HCT116 (cell line): Measurements from ENCODE around the gene CSRP1. TPM values are rescaled to one million over a fixed set of nuclear protein-coding genes. Genes with fewer than 3 reads are reported as not detected.
A peak's percentile ranks its signal among the peaks of the same experiment; 100 is the strongest.

Experiments
- ATAC-seq: fragments of 200-7000 bp; cut with Tn5 transposase; 2 replicates; pipeline ENCODE4 v1.9.1; 2020; ENCODE audit warnings: mild to moderate bottlenecking, moderate library complexity
- BruUV-seq: library from RNA; stranded (reverse); fragments of 400-500 nt; replicated peaks from 2 replicates; lab custom pipeline; 2021; lab: Mats Ljungman, UMichigan
- CTCF ChIA-PET: fragments of 300-600 bp; sonication (Branson Sonifier 250); formaldehyde crosslinking; loops from one replicate; lab custom pipeline; 2021; ENCODE audit warnings: antibody characterized with exemption; lab: Charles Lee
- POLR2A ChIA-PET: fragments of 300-600, 350-600 bp; sonication (Branson Sonifier 250); formaldehyde crosslinking; loops from one replicate; lab custom pipeline; 2021; ENCODE audit warnings: antibody characterized with exemption; lab: Charles Lee
- RAD21 ChIA-PET, 2 experiments: fragments of 300-600 bp; sonication (Branson Sonifier 250); formaldehyde crosslinking; loops; one replicate each; lab custom pipeline; 2023; ENCODE audit warnings: low total read pairs in 2 of 2; ENCODE audit not compliant: uncharacterized antibody in 2 of 2, unreplicated experiment in 2 of 2, low non-redundant PET in 1 of 2; lab: Charles Lee
- DNase-seq: peaks from one replicate; pipeline ENCODE4 v3.0.0-alpha.2; 2010; ENCODE audit warnings: low read depth, low spot score
- H2AFZ ChIP-seq: fragments of 200-600 bp; shearing (Covaris generic), sonication (generic); 2 replicates; pipeline ENCODE4 v1.6.1; 2017; ENCODE audit warnings: low read depth, mixed run types, mixed read lengths, antibody characterized with exemption, low read length; ENCODE audit not compliant: poor library complexity, severe bottlenecking
- H3K27ac ChIP-seq: 2 replicates; pipeline ENCODE4 v1.5.1; 2012; ENCODE audit warnings: low read depth, low read length
- H3K27me3 ChIP-seq: fragments of 200-600 bp; sonication (generic); 2 replicates; pipeline ENCODE4 v1.6.1; 2016; ENCODE audit warnings: mixed run types, low read length, mixed read lengths; ENCODE audit not compliant: insufficient read depth
- H3K36me3 ChIP-seq, 2 experiments: fragments of 200-500 bp in 1 of 2; fragments of 200-600 bp in 1 of 2; sonication (Bioruptor generic) in 1 of 2; sonication (generic) in 1 of 2; 2 replicates each; pipeline versions ENCODE4 v1.5.1 to v1.6.1; 2014 to 2016; ENCODE audit warnings: low read length in 2 of 2, inconsistent platforms in 1 of 2, mixed read lengths in 1 of 2, mixed run types in 1 of 2; ENCODE audit not compliant: insufficient read depth in 2 of 2, control insufficient read depth in 1 of 2
- H3K4me1 ChIP-seq, 2 experiments: fragments of 200-600 bp in 1 of 2; sonication (generic) in 1 of 2; 2 replicates each; pipeline versions ENCODE4 v1.5.1 to v1.6.1; 2012 to 2017; ENCODE audit warnings: low read length in 2 of 2, inconsistent platforms in 1 of 2, mild to moderate bottlenecking in 1 of 2, mixed read lengths in 1 of 2, mixed run types in 1 of 2, moderate library complexity in 1 of 2; ENCODE audit not compliant: insufficient read depth in 2 of 2, control insufficient read depth in 1 of 2
- H3K4me2 ChIP-seq: fragments of 200-600 bp; sonication (generic); 2 replicates; pipeline ENCODE4 v1.6.1; 2017; ENCODE audit warnings: mixed run types, low read length, mixed read lengths
- H3K4me3 ChIP-seq, 2 experiments: fragments of 200-600 bp in 1 of 2; sonication (generic) in 1 of 2; replicated peaks in 1 of 2; 2 replicates each; pipeline ENCODE4 v1.5.1; 2011 to 2016; ENCODE audit warnings: low read length in 2 of 2, control low read depth in 1 of 2, low read depth in 1 of 2, mild to moderate bottlenecking in 1 of 2, mixed read lengths in 1 of 2, mixed run types in 1 of 2
- H3K79me2 ChIP-seq: fragments of 200-600 bp; sonication (generic); 2 replicates; pipeline ENCODE4 v1.6.1; 2017; ENCODE audit warnings: mild to moderate bottlenecking, mixed run types, low read length, moderate library complexity, mixed read lengths; ENCODE audit not compliant: insufficient read depth
- H3K9ac ChIP-seq: fragments of 200-600 bp; sonication (generic); 2 replicates; pipeline ENCODE4 v1.6.1; 2016; ENCODE audit warnings: low read length, mixed read lengths
- H3K9me2 ChIP-seq: fragments of 200-600 bp; sonication (generic), shearing (Covaris generic); 2 replicates; pipeline ENCODE4 v1.6.1; 2017; ENCODE audit warnings: mixed run types, mild to moderate bottlenecking, moderate library complexity; ENCODE audit not compliant: insufficient read depth
- H3K9me3 ChIP-seq, 2 experiments: fragments of 200-500 bp in 1 of 2; fragments of 200-600 bp in 1 of 2; sonication (Bioruptor generic) in 1 of 2; sonication (generic) in 1 of 2; 2 replicates each; pipeline ENCODE4 v1.6.1; 2014 to 2017; ENCODE audit warnings: low read length in 2 of 2, mixed read lengths in 2 of 2, inconsistent platforms in 1 of 2, low read depth in 1 of 2, mild to moderate bottlenecking in 1 of 2, mixed run types in 1 of 2, moderate library complexity in 1 of 2; ENCODE audit not compliant: control insufficient read depth in 1 of 2, insufficient read depth in 1 of 2
- H4K20me1 ChIP-seq: fragments of 200-600 bp; sonication (generic), shearing (Covaris generic); 2 replicates; pipeline ENCODE4 v1.6.1; 2017; ENCODE audit warnings: mixed run types, mild to moderate bottlenecking, moderate library complexity; ENCODE audit not compliant: insufficient read depth
- CBX3 ChIP-seq: IDR thresholded peaks from 2 replicates; pipeline ENCODE4 v1.6.1; 2012; ENCODE audit warnings: low read depth
- CTCF ChIP-seq, 3 experiments: fragments of 200-600 bp in 1 of 3; sonication (generic) in 1 of 3; IDR thresholded peaks in 2 of 3; conservative IDR thresholded peaks in 1 of 3; 2 replicates each; pipeline ENCODE4 v1.5.1; 2012 to 2017; ENCODE audit warnings: low read depth in 2 of 3, low read length in 2 of 3, antibody characterized with exemption in 1 of 3, borderline replicate concordance in 1 of 3, control low read depth in 1 of 3, mild to moderate bottlenecking in 1 of 3, mixed read lengths in 1 of 3, mixed run types in 1 of 3, moderate library complexity in 1 of 3; ENCODE audit not compliant: insufficient read depth in 1 of 3
- EGR1 ChIP-seq: IDR thresholded peaks from 2 replicates; pipeline ENCODE4 v1.6.1; 2012; ENCODE audit warnings: low read depth
- EZH2 ChIP-seq: fragments of 200-600 bp; sonication (generic); IDR thresholded peaks from 2 replicates; pipeline ENCODE4 v1.6.1; 2017; ENCODE audit warnings: antibody characterized with exemption, mixed run types
- EZH2phosphoT487 ChIP-seq: fragments of 200-600 bp; IDR thresholded peaks from 2 replicates; pipeline ENCODE4 v1.6.1; 2018; ENCODE audit warnings: antibody characterized with exemption, borderline replicate concordance
- POLR2A ChIP-seq: IDR thresholded peaks from 2 replicates; pipeline ENCODE4 v1.7.0; 2011; ENCODE audit warnings: borderline replicate concordance; ENCODE audit not compliant: insufficient read depth, insufficient read length; ENCODE audit errors: extremely low read depth
- POLR2AphosphoS5 ChIP-seq: IDR thresholded peaks from 2 replicates; pipeline ENCODE4 v1.6.1; 2011; ENCODE audit warnings: mild to moderate bottlenecking, low read depth, low read length, moderate library complexity
- RAD21 ChIP-seq: IDR thresholded peaks from 2 replicates; pipeline ENCODE4 v1.6.1; 2012; ENCODE audit warnings: low read depth, mild to moderate bottlenecking
- SP1 ChIP-seq: IDR thresholded peaks from 2 replicates; pipeline ENCODE4 v1.6.1; 2012; ENCODE audit warnings: low read depth
- SRF ChIP-seq: IDR thresholded peaks from 2 replicates; pipeline ENCODE4 v1.6.1; 2012; ENCODE audit warnings: low read depth
- TCF7L2 ChIP-seq: IDR thresholded peaks from 2 replicates; pipeline ENCODE4 v1.7.0; 2011; ENCODE audit warnings: borderline replicate concordance, inconsistent platforms; ENCODE audit not compliant: insufficient read depth, insufficient read length; ENCODE audit errors: extremely low read depth
- YY1 ChIP-seq: IDR thresholded peaks from 2 replicates; pipeline ENCODE4 v1.6.1; 2011; ENCODE audit warnings: low read length, low read depth, moderate library complexity, mild to moderate bottlenecking; ENCODE audit not compliant: insufficient replicate concordance; ENCODE audit errors: extremely low read depth
- ZFX ChIP-seq: fragments of 450-650 bp; IDR thresholded peaks from 2 replicates; pipeline ENCODE4 v1.6.1; 2017
- intact Hi-C: fragments of 100-400 bp; cut with micrococcal nuclease; formaldehyde crosslinking; loops from 2 replicates; pipeline ENCODE4 v1.10.0; 2022
- total RNA-seq: library from RNA; stranded (reverse); gene quantifications from one replicate; pipeline ENCODE4 v1.2.1, GENCODE V29; 2021; ENCODE audit not compliant: unreplicated experiment
- TF ChIP-seq, protein P1 (sequence below): IDR thresholded peaks from 2 replicates; pipeline ENCODE4 v1.6.1; 2012
- TF ChIP-seq, protein P2 (sequence below): IDR thresholded peaks from 2 replicates; pipeline ENCODE4 v1.6.1; 2012; ENCODE audit warnings: low read depth
- TF ChIP-seq, protein P3 (sequence below): IDR thresholded peaks from 2 replicates; pipeline ENCODE4 v1.6.1; 2011; ENCODE audit warnings: mild to moderate bottlenecking, low read length, moderate library complexity; ENCODE audit not compliant: insufficient replicate concordance; ENCODE audit errors: extremely low read depth

Gene CSRP1
- total RNA-seq, 1 experiment from 2014 or later, result 51.7 TPM

DNA sequence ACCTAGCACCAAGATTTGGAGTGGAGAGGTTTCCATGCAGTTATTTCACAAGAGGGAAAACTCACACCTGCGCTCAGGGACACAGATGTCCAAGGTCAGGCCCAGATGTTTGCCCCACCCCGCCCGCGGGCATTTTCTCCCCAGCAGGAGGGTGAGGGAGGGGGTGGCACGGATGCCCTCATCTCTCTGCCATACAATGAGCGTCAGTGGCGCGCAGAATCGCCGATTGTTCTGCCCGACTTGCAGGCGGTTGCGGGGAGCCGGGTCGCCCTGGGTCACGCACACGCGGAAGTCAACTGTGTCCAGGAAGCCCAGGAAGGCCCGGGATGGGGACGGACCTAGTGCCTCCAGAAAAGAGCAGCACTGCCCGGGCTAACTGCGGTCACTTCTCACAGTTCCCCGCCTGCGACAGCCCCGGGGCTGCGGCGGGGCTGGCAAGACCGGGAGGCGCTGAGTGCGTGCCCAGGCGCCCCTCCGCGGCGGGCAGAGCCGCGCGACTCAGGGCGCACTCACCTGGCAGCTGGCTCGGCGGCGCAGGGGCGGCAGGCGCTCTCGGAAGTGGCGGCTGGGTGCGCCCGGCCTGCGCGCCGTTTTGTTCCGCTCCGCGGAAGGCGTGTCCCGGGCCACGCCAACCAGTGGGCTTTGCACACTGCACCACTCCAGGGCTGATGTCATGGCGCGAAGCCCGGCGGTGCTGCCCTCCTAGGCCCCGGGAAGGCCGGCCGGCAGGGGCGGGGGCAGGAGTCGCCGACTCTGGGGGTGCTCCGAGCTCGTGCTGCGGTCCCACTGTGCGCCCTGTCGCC is at the start of gene CSRP1 (continued):
- TF ChIP-seq TCF7L2, result peak; percentile 58
- TF ChIP-seq EZH2, result no peak
- TF ChIP-seq RAD21, result peak; percentile 18
- peak; percentile 78 for TF ChIP-seq YY1
- TF ChIP-seq POLR2AphosphoS5, result peak; percentile 94
- 0 out of 2 replicates have a peak, but pooled peaks have one; percentile 41 for TF ChIP-seq CBX3
- TF ChIP-seq EGR1, result 0 out of 2 replicates have a peak, but pooled peaks have one; percentile 15
- no peak for TF ChIP-seq SRF

GRCh38 chr1:201555593-201555945 is 48.6 kb upstream of the CSRP1 start:
- intact Hi-C loops, result no loop called here
- no peak for TF ChIP-seq POLR2A
- no peak for TF ChIP-seq CTCF (IDR thresholded peaks at IDR 0.05 in 2 of 3, conservative IDR thresholded peaks at IDR 0.05 in 1 of 3; ENCODE audit: borderline replicate concordance in 1 of 3, insufficient read depth in 1 of 3, low read depth in 2 of 3, low read length in 2 of 3)
- TF ChIP-seq EZH2, result no peak
- TF ChIP-seq, protein P1, sequence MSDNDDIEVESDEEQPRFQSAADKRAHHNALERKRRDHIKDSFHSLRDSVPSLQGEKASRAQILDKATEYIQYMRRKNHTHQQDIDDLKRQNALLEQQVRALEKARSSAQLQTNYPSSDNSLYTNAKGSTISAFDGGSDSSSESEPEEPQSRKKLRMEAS, result no peak
- TF ChIP-seq, protein P2, sequence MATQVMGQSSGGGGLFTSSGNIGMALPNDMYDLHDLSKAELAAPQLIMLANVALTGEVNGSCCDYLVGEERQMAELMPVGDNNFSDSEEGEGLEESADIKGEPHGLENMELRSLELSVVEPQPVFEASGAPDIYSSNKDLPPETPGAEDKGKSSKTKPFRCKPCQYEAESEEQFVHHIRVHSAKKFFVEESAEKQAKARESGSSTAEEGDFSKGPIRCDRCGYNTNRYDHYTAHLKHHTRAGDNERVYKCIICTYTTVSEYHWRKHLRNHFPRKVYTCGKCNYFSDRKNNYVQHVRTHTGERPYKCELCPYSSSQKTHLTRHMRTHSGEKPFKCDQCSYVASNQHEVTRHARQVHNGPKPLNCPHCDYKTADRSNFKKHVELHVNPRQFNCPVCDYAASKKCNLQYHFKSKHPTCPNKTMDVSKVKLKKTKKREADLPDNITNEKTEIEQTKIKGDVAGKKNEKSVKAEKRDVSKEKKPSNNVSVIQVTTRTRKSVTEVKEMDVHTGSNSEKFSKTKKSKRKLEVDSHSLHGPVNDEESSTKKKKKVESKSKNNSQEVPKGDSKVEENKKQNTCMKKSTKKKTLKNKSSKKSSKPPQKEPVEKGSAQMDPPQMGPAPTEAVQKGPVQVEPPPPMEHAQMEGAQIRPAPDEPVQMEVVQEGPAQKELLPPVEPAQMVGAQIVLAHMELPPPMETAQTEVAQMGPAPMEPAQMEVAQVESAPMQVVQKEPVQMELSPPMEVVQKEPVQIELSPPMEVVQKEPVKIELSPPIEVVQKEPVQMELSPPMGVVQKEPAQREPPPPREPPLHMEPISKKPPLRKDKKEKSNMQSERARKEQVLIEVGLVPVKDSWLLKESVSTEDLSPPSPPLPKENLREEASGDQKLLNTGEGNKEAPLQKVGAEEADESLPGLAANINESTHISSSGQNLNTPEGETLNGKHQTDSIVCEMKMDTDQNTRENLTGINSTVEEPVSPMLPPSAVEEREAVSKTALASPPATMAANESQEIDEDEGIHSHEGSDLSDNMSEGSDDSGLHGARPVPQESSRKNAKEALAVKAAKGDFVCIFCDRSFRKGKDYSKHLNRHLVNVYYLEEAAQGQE, result no peak
- no peak for TF ChIP-seq ZFX
- TF ChIP-seq, protein P3, sequence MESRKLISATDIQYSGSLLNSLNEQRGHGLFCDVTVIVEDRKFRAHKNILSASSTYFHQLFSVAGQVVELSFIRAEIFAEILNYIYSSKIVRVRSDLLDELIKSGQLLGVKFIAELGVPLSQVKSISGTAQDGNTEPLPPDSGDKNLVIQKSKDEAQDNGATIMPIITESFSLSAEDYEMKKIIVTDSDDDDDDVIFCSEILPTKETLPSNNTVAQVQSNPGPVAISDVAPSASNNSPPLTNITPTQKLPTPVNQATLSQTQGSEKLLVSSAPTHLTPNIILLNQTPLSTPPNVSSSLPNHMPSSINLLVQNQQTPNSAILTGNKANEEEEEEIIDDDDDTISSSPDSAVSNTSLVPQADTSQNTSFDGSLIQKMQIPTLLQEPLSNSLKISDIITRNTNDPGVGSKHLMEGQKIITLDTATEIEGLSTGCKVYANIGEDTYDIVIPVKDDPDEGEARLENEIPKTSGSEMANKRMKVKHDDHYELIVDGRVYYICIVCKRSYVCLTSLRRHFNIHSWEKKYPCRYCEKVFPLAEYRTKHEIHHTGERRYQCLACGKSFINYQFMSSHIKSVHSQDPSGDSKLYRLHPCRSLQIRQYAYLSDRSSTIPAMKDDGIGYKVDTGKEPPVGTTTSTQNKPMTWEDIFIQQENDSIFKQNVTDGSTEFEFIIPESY, result no peak
- no peak for TF ChIP-seq SRF
- TF ChIP-seq TCF7L2, result no peak
- no peak for TF ChIP-seq EZH2phosphoT487
- TF ChIP-seq CBX3, result no peak
- no peak for TF ChIP-seq YY1
- TF ChIP-seq SP1, result no peak

More at GRCh38 chr1:201555593-201555945, 48.6 kb upstream of the CSRP1 start:
- no peak for DNase-seq
- H3K79me2 ChIP-seq, result no peaks in the 10 kb centered on the region
- ChIA-PET POLR2A (no interaction called here), RAD21 (no interaction called here), CTCF (interaction anchor here (1.3 kb wide), 1 partner anchor 237 kb away, joined by 3 read pairs; no protein-coding TSS in a partner anchor)
- H3K9me3 ChIP-seq, result no peaks in the 10 kb centered on the region
- no peak overlapping the region for H2AFZ ChIP-seq
- H3K4me1 ChIP-seq, result peaks cover 2 to 27% of the 10 kb centered on the region in 2 experiments; a peak in 3 of 4 replicates
- H3K4me2 ChIP-seq, result no peak overlapping the region
- no peaks in the 10 kb centered on the region for H3K36me3 ChIP-seq
- no TSS peak for BruUV-seq
- H3K9me2 ChIP-seq, result no peaks in the 10 kb centered on the region
- no peak overlapping the region for H3K9ac ChIP-seq
- no peaks in the 10 kb centered on the region for H4K20me1 ChIP-seq
- H3K4me3 ChIP-seq, result no peak overlapping the region
- no peak overlapping the region for H3K27ac ChIP-seq
- no peak for ATAC-seq
- no peaks in the 10 kb centered on the region for H3K27me3 ChIP-seq
